HL-60 (cell line): ENCODE data around the gene MAGI2.

Source experiments
- POLR2AphosphoS5 ChIP-seq: IDR thresholded peaks from 2 replicates; pipeline ENCODE4 v1.6.1; 2012; ENCODE audit warnings: low read depth
- SPI1 ChIP-seq: IDR thresholded peaks from 2 replicates; pipeline ENCODE4 v1.6.1; 2012; ENCODE audit warnings: low read depth, mild to moderate bottlenecking, borderline replicate concordance
- TF ChIP-seq, protein P1 (sequence below): IDR thresholded peaks from one replicate; pipeline ENCODE4 v1.5.1; 2011; ENCODE audit warnings: low read length, control low read depth, inconsistent platforms; ENCODE audit not compliant: insufficient read depth
- TF ChIP-seq, protein P2 (sequence below): IDR thresholded peaks from 2 replicates; pipeline ENCODE4 v1.6.1; 2012; ENCODE audit warnings: low read depth; ENCODE audit not compliant: insufficient replicate concordance

DNA sequence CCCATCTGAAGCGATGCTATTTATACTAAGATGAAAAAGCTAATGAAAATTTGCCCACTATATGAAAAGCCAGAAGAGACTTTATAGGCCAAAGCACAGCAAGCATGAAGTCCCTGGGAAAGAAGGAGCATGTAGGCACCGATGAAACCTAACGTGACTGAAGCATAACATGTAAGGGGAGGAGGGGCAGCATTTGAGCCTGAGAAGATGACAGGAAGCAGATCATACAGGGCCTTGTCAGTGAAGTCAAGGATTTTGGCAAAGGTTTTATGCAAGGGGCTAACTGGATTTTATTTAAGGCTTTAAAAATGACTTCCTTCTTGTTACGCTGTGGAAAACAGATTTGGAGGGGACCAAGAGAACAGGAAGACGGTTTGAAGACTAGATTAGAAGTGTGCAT is 910.9 kb downstream of the MAGI2 start:
- TF ChIP-seq, protein P1, sequence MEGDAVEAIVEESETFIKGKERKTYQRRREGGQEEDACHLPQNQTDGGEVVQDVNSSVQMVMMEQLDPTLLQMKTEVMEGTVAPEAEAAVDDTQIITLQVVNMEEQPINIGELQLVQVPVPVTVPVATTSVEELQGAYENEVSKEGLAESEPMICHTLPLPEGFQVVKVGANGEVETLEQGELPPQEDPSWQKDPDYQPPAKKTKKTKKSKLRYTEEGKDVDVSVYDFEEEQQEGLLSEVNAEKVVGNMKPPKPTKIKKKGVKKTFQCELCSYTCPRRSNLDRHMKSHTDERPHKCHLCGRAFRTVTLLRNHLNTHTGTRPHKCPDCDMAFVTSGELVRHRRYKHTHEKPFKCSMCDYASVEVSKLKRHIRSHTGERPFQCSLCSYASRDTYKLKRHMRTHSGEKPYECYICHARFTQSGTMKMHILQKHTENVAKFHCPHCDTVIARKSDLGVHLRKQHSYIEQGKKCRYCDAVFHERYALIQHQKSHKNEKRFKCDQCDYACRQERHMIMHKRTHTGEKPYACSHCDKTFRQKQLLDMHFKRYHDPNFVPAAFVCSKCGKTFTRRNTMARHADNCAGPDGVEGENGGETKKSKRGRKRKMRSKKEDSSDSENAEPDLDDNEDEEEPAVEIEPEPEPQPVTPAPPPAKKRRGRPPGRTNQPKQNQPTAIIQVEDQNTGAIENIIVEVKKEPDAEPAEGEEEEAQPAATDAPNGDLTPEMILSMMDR, result no peak
- TF ChIP-seq POLR2AphosphoS5 (no peak), SPI1 (no peak)
- TF ChIP-seq, protein P2, sequence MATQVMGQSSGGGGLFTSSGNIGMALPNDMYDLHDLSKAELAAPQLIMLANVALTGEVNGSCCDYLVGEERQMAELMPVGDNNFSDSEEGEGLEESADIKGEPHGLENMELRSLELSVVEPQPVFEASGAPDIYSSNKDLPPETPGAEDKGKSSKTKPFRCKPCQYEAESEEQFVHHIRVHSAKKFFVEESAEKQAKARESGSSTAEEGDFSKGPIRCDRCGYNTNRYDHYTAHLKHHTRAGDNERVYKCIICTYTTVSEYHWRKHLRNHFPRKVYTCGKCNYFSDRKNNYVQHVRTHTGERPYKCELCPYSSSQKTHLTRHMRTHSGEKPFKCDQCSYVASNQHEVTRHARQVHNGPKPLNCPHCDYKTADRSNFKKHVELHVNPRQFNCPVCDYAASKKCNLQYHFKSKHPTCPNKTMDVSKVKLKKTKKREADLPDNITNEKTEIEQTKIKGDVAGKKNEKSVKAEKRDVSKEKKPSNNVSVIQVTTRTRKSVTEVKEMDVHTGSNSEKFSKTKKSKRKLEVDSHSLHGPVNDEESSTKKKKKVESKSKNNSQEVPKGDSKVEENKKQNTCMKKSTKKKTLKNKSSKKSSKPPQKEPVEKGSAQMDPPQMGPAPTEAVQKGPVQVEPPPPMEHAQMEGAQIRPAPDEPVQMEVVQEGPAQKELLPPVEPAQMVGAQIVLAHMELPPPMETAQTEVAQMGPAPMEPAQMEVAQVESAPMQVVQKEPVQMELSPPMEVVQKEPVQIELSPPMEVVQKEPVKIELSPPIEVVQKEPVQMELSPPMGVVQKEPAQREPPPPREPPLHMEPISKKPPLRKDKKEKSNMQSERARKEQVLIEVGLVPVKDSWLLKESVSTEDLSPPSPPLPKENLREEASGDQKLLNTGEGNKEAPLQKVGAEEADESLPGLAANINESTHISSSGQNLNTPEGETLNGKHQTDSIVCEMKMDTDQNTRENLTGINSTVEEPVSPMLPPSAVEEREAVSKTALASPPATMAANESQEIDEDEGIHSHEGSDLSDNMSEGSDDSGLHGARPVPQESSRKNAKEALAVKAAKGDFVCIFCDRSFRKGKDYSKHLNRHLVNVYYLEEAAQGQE, result no peak
